ENCODE measurements around the gene CCNF.

CCNF gene

GRCh38 chr16:2493605-2494004, 64.4 kb downstream of the CCNF start:
- DNase-seq (ENCODE audit: extremely low read depth, low read depth), result no peak
- no peak for TF ChIP-seq CTCF (IDR thresholded peaks at IDR 0.05; ENCODE audit: low read depth, low read length, missing control alignments)

GRCh38 chr16:2494616-2495015, 65.4 kb downstream of the CCNF start:
- no peak overlapping the region for H3K4me3 ChIP-seq (replicated peaks; ENCODE audit: low read depth, low read length)
- TF ChIP-seq CTCF (IDR thresholded peaks at IDR 0.05; ENCODE audit: low read depth, low read length, missing control alignments), result no peak
- DNase-seq (ENCODE audit: extremely low read depth, low read depth), result no peak

More at GRCh38 chr16:2493605-2494004, 64.4 kb downstream of the CCNF start:
- no peak overlapping the region for H3K4me3 ChIP-seq (replicated peaks; ENCODE audit: low read depth, low read length)

GRCh38 chr16:2495041-2495440, 65.8 kb downstream of the CCNF start:
- no peak overlapping the region for H3K4me3 ChIP-seq (replicated peaks; ENCODE audit: low read depth, low read length)
- DNase-seq (ENCODE audit: extremely low read depth, low read depth), result no peak
- no peak for TF ChIP-seq CTCF (IDR thresholded peaks at IDR 0.05; ENCODE audit: low read depth, low read length, missing control alignments)

GRCh38 chr16:2496223-2497115, 67.2 kb downstream of the CCNF start:
- no peak for DNase-seq (ENCODE audit: extremely low read depth, low read depth)
- TF ChIP-seq CTCF (IDR thresholded peaks at IDR 0.05; ENCODE audit: low read depth, low read length, missing control alignments), result no peak
- H3K4me3 ChIP-seq (replicated peaks; ENCODE audit: low read depth, low read length), result no peak overlapping the region

- TF ChIP-seq CTCF (IDR thresholded peaks at IDR 0.05; ENCODE audit: low read depth, low read length, missing control alignments), result no peak
- DNase-seq (ENCODE audit: extremely low read depth, low read depth), result no peak
- H3K4me3 ChIP-seq (replicated peaks; ENCODE audit: low read depth, low read length), result no peak overlapping the region
Measured at GRCh38 chr16:2497116-2497630, 67.9 kb downstream of the CCNF start.

- TF ChIP-seq CTCF (IDR thresholded peaks at IDR 0.05; ENCODE audit: low read depth, low read length, missing control alignments), result no peak
- no peak overlapping the region for H3K4me3 ChIP-seq (replicated peaks; ENCODE audit: low read depth, low read length)
- DNase-seq (ENCODE audit: extremely low read depth, low read depth), result no peak
Measured at GRCh38 chr16:2497695-2498484, 68.6 kb downstream of the CCNF start.
